Neural progenitor cell (in vitro differentiated cells): ENCODE results near the gene SMC2. TPM values are rescaled to one million over a fixed set of nuclear protein-coding genes. Genes with fewer than 3 reads are reported as not detected.

ENCODE experiments used
- DNase-seq: peaks from one replicate; pipeline ENCODE4 v3.0.0-alpha.2; 2016; ENCODE audit warnings: low spot score
- H2AFZ ChIP-seq: fragments of 200-600 bp; sonication (generic); replicated peaks from 2 replicates; pipeline ENCODE4 v1.6.1; 2016; ENCODE audit warnings: antibody characterized with exemption
- H3F3A ChIP-seq: fragments of 200-600 bp; sonication (generic); 2 replicates; pipeline ENCODE4 v1.6.1; 2016; ENCODE audit warnings: antibody characterized with exemption, low read depth
- H3K27ac ChIP-seq: fragments of 200-600 bp; sonication (generic); 2 replicates; pipeline ENCODE4 v1.5.1; 2016; ENCODE audit warnings: mild to moderate bottlenecking
- H3K27me3 ChIP-seq: fragments of 200-600 bp; sonication (generic); 2 replicates; pipeline ENCODE4 v1.6.1; 2016; ENCODE audit warnings: mild to moderate bottlenecking, moderate library complexity
- H3K36me3 ChIP-seq: fragments of 200-600 bp; sonication (generic); 2 replicates; pipeline ENCODE4 v1.5.1; 2016
- H3K4me1 ChIP-seq: fragments of 200-600 bp; sonication (generic); 2 replicates; pipeline ENCODE4 v1.6.1; 2016; ENCODE audit warnings: mixed run types
- H3K4me2 ChIP-seq: fragments of 200-600 bp; sonication (generic); 2 replicates; pipeline ENCODE4 v1.6.1; 2016
- H3K4me3 ChIP-seq: fragments of 200-600 bp; sonication (generic); 2 replicates; pipeline ENCODE4 v1.5.1; 2016
- H3K79me2 ChIP-seq: fragments of 200-600 bp; sonication (generic); 2 replicates; pipeline ENCODE4 v1.6.1; 2016; ENCODE audit warnings: low read depth
- H3K9ac ChIP-seq: fragments of 200-600 bp; sonication (generic); 2 replicates; pipeline ENCODE4 v1.6.1; 2016
- H3K9me3 ChIP-seq: fragments of 200-600 bp; sonication (generic); 2 replicates; pipeline ENCODE4 v1.5.1; 2016; ENCODE audit warnings: low read depth
- H4K20me1 ChIP-seq: fragments of 200-600 bp; sonication (generic); 2 replicates; pipeline ENCODE4 v1.6.1; 2016; ENCODE audit warnings: low read depth
- H3K27ac Mint-ChIP-seq: 3 replicates; pipeline ENCODE4 v1.8.0; 2021; ENCODE audit warnings: mixed read lengths
- H3K27me3 Mint-ChIP-seq: 2 replicates; pipeline ENCODE4 v1.8.0; 2022; ENCODE audit warnings: low read depth, mild to moderate bottlenecking, inconsistent platforms, moderate library complexity, mixed read lengths; ENCODE audit not compliant: insufficient read depth
- H3K36me3 Mint-ChIP-seq: 3 replicates; pipeline ENCODE4 v1.8.0; 2021; ENCODE audit warnings: mixed read lengths
- H3K4me1 Mint-ChIP-seq: 3 replicates; pipeline ENCODE4 v1.8.0; 2021; ENCODE audit warnings: mixed read lengths
- H3K4me3 Mint-ChIP-seq: 3 replicates; pipeline ENCODE4 v1.8.0; 2021; ENCODE audit warnings: mild to moderate bottlenecking, moderate library complexity, mixed read lengths
- H3K9me3 Mint-ChIP-seq: 3 replicates; pipeline ENCODE4 v1.8.0; 2020; ENCODE audit warnings: mixed read lengths
- CTCF ChIP-seq: fragments of 200-600 bp; sonication (generic); IDR thresholded peaks from 2 replicates; pipeline ENCODE4 v1.5.1; 2017; ENCODE audit warnings: antibody characterized with exemption, mild to moderate bottlenecking
- EZH2 ChIP-seq: fragments of 200-600 bp; sonication (generic); IDR thresholded peaks from 2 replicates; pipeline ENCODE4 v1.6.1; 2017; ENCODE audit warnings: antibody characterized with exemption, mild to moderate bottlenecking, moderate library complexity
- EZH2phosphoT487 ChIP-seq: fragments of 200-600 bp; sonication (generic); IDR thresholded peaks from 2 replicates; pipeline ENCODE4 v1.6.1; 2017; ENCODE audit warnings: antibody characterized with exemption
- total RNA-seq: library from RNA; depleted of rRNA; stranded (reverse); fragments of >200 nt; gene quantifications from 2 replicates; pipeline ENCODE4 v1.2.3, GENCODE V29; 2015; ENCODE audit warnings: low replicate concordance

SMC2 gene
- total RNA-seq, 1 donor from 2014 or later = 46.7 TPM

DNA sequence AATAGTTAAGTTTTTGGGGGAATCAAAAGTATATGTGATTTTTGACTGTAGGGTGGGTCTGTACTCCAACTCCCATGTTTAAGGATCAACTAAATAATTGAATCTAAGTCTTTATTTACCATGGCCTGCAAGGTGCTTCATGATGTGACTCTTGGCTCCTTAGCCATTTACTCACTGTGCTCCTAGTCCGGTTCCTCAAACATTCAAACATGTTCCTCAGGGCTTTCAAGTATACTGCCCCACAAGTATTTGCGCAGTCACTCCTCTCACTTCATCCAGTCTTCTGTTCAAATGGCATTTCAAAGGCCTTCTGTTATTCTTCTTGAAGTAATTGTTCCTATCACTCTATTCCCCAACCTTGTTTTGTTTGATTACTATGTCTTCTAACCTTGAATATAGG, 16.4 kb downstream of the SMC2 start:
- Histone ChIP-seq H3K79me2 (no peaks in the 10 kb centered on the region), H3F3A (no peaks in the 10 kb centered on the region), H3K4me3 (no peak overlapping the region), H3K27ac (no peak overlapping the region), H3K9me3 (no peaks in the 10 kb centered on the region), H3K4me2 (no peak overlapping the region), H2AFZ (no peak overlapping the region), H3K4me1 (no peaks in the 10 kb centered on the region), H3K9ac (no peak overlapping the region), H3K36me3 (peaks cover 19% of the 10 kb centered on the region), H3K27me3 (no peaks in the 10 kb centered on the region), H4K20me1 (no peaks in the 10 kb centered on the region)
- DNase-seq = no peak
- TF ChIP-seq EZH2 (no peak), EZH2phosphoT487 (no peak), CTCF (no peak)
- Mint-ChIP-seq H3K4me1 (no peaks in the 10 kb centered on the region), H3K27me3 (no peaks in the 10 kb centered on the region), H3K27ac (no peak overlapping the region), H3K4me3 (no peak overlapping the region), H3K36me3 (peaks cover 11% of the 10 kb centered on the region), H3K9me3 (no peaks in the 10 kb centered on the region)

GRCh38 chr9:104118916-104119315, 24.8 kb downstream of the SMC2 start:
- Histone ChIP-seq H3K4me2 (no peak overlapping the region), H2AFZ (no peak overlapping the region), H3K4me3 (no peak overlapping the region), H3K79me2 (no peaks in the 10 kb centered on the region), H3K4me1 (no peaks in the 10 kb centered on the region), H3K9ac (no peak overlapping the region), H3K27me3 (no peaks in the 10 kb centered on the region), H3K9me3 (no peaks in the 10 kb centered on the region), H3K36me3 (peaks cover 38% of the 10 kb centered on the region), H3F3A (no peaks in the 10 kb centered on the region), H3K27ac (no peak overlapping the region), H4K20me1 (no peaks in the 10 kb centered on the region)
- TF ChIP-seq CTCF = no peak
- no peak for TF ChIP-seq EZH2phosphoT487
- no peak for TF ChIP-seq EZH2
- Mint-ChIP-seq H3K27ac (no peak overlapping the region), H3K27me3 (no peaks in the 10 kb centered on the region), H3K4me1 (no peaks in the 10 kb centered on the region), H3K4me3 (no peak overlapping the region), H3K9me3 (no peaks in the 10 kb centered on the region), H3K36me3 (peaks cover 22% of the 10 kb centered on the region)
- DNase-seq = no peak

DNA sequence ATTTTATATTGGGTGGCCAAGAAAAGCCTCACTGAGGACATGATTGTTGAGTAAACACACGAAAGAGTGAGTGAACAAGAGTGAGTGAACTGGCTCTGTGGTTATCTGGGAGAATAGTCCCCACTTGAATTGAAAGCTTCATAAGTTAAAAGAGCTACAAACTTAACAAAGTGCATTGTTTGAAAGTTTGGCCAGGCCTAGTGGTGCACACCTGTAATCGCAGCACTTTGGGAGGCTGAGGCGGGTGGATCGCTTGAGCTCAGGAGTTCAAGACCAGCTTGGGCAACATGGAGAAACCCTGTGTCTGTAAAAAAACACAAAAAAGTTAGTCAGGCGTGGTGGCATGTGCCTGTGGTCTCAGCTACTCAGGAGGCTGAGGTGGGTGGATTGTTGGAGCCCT, 26.9 kb downstream of the SMC2 start:
- DNase-seq = no peak
- H3K36me3 ChIP-seq = peaks cover 37% of the 10 kb centered on the region

More for the DNA sequence above, 26.9 kb downstream of the SMC2 start:
- no peaks in the 10 kb centered on the region for H3K4me1 Mint-ChIP-seq
- TF ChIP-seq CTCF (peak; percentile 7), EZH2phosphoT487 (no peak)
- Histone ChIP-seq H3K27ac (no peak overlapping the region), H3K79me2 (no peaks in the 10 kb centered on the region), H3K4me1 (no peaks in the 10 kb centered on the region), H4K20me1 (no peaks in the 10 kb centered on the region), H3K4me2 (no peak overlapping the region), H3F3A (no peaks in the 10 kb centered on the region), H3K9me3 (no peaks in the 10 kb centered on the region), H3K27me3 (no peaks in the 10 kb centered on the region), H3K4me3 (no peak overlapping the region), H3K9ac (no peak overlapping the region), H2AFZ (no peak overlapping the region)
- peaks cover 18% of the 10 kb centered on the region for H3K36me3 Mint-ChIP-seq
- H3K9me3 Mint-ChIP-seq = no peaks in the 10 kb centered on the region
- H3K27me3 Mint-ChIP-seq = no peaks in the 10 kb centered on the region
- no peak overlapping the region for H3K4me3 Mint-ChIP-seq
- H3K27ac Mint-ChIP-seq = no peak overlapping the region
